ENCODE results near the gene ARRB1. TPM values are rescaled to one million over a fixed set of nuclear protein-coding genes. Genes with fewer than 3 reads are reported as not detected.
"Not testable (repeated sequence)": the region's sequence is repeated elsewhere in the genome, so short reads cannot be mapped to it uniquely, and the experiment has no call there.

ARRB1 gene
- total RNA-seq, 1 donor from 2014 or later: 6.7 TPM

GRCh38 chr11:75344186-75344585 lies 7.3 kb downstream of the ARRB1 start:
- DNase-seq (ENCODE audit: low read depth): no peak

- DNase-seq (ENCODE audit: low read depth): peak; percentile 42
Measured at GRCh38 chr11:75342966-75343870, 8.2 kb downstream of the ARRB1 start.

- peak; percentile 62 for DNase-seq (ENCODE audit: low read depth)
Measured at GRCh38 chr11:75342231-75342918, 9.1 kb downstream of the ARRB1 start.

GRCh38 chr11:75341612-75342011 lies 9.8 kb downstream of the ARRB1 start:
- no peak for DNase-seq (ENCODE audit: low read depth)

GRCh38 chr11:75339685-75340409 lies 11.6 kb downstream of the ARRB1 start:
- no peak for DNase-seq (ENCODE audit: low read depth)

GRCh38 chr11:75338516-75339208 lies 12.8 kb downstream of the ARRB1 start:
- DNase-seq (ENCODE audit: low read depth): peak; percentile 67

GRCh38 chr11:75337195-75337654 lies 14.2 kb downstream of the ARRB1 start:
- DNase-seq (ENCODE audit: low read depth): peak; percentile 59

GRCh38 chr11:75334976-75335375 lies 16.5 kb downstream of the ARRB1 start:
- no peak for DNase-seq (ENCODE audit: low read depth)

GRCh38 chr11:75334402-75334891 lies 17.0 kb downstream of the ARRB1 start:
- no peak for DNase-seq (ENCODE audit: low read depth)

GRCh38 chr11:75333807-75334140 lies 17.7 kb downstream of the ARRB1 start:
- DNase-seq (ENCODE audit: low read depth): no peak

GRCh38 chr11:75333022-75333806 lies 18.2 kb downstream of the ARRB1 start:
- no peak for DNase-seq (ENCODE audit: low read depth)

GRCh38 chr11:75331761-75332160 lies 19.7 kb downstream of the ARRB1 start:
- not testable (repeated sequence) for DNase-seq (ENCODE audit: low read depth)

GRCh38 chr11:75331304-75331703 lies 20.2 kb downstream of the ARRB1 start:
- not testable (repeated sequence) for DNase-seq (ENCODE audit: low read depth)

GRCh38 chr11:75330886-75331285 lies 20.6 kb downstream of the ARRB1 start:
- DNase-seq (ENCODE audit: low read depth): not testable (repeated sequence)

GRCh38 chr11:75330291-75330690 lies 21.2 kb downstream of the ARRB1 start:
- DNase-seq (ENCODE audit: low read depth): no peak

GRCh38 chr11:75328426-75329277 lies 22.8 kb downstream of the ARRB1 start:
- peak; percentile 81 for DNase-seq (ENCODE audit: low read depth)

GRCh38 chr11:75326439-75326810 lies 25.0 kb downstream of the ARRB1 start:
- DNase-seq (ENCODE audit: low read depth): no peak

- DNase-seq (ENCODE audit: low read depth): peak; percentile 93
Measured at GRCh38 chr11:75325713-75326438, 25.6 kb downstream of the ARRB1 start.

- DNase-seq (ENCODE audit: low read depth): no peak
Measured at GRCh38 chr11:75324740-75325139, 26.7 kb downstream of the ARRB1 start.

Data from renal cortical epithelial cell (primary cell).